ENCODE measurements around the gene ATMIN. TPM values are rescaled to one million over a fixed set of nuclear protein-coding genes. Genes with fewer than 3 reads are reported as not detected.

ATMIN gene
- total RNA-seq, 1 donor from 2014 or later = 19.8 TPM

DNA sequence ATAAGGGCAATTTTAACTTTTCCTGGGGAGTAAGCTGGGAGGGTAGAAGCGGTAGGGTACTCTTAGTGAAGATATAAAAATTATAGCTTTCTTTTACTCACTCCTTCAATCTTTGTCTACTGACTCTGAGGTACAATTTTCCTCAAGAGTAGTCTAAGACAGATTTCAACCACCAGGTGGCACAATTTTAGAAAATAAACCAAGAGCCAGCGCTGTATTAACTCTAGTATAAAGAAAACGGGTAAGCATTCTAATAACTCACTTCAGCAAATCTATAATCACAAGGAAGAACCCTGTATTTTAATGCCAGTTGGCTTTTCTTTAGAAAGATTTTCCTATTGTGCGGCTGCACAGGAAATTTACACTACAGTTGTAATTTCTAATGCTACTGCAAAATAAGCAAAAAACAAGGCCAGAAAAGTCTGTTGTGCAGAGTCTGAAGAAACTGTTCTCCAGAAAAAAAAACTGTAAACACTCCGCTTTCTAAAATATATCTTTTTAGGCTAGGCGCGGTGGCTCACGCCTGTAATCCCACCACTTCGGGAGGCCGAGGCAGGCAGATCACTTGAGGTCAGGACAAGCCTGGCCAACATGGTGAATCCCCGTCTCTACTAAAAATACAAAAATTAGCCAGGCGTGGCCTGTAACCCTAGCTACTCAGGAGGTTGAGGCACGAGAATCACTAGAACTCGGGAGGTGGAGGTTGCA is 30.8 kb upstream of the ATMIN start:
- Histone ChIP-seq H3K36me3 (ENCODE audit: control insufficient read depth in 3 of 3, insufficient read depth in 3 of 3, low read length in 3 of 3) (no peaks in the 10 kb centered on the region), H3K9ac (ENCODE audit: low read depth in 1 of 3, low read length in 3 of 3) (no peak overlapping the region), H3K4me3 (ENCODE audit: low read length in 3 of 3) (peak overlapping the region in 1 of 3 donors; percentile 38), H3K27ac (ENCODE audit: low read depth, low read length) (peak overlapping the region; percentile 48), H3K4me1 (ENCODE audit: control insufficient read depth in 3 of 3, insufficient read depth in 3 of 3, low read length in 3 of 3) (peaks cover 15 to 23% (median 21%) of the 10 kb centered on the region in 3 donors), H3K9me3 (ENCODE audit: control insufficient read depth in 3 of 3, low read length in 3 of 3) (no peaks in the 10 kb centered on the region), H3K27me3 (ENCODE audit: control insufficient read depth in 3 of 3, insufficient read depth in 3 of 3, low read length in 3 of 3) (no peaks in the 10 kb centered on the region)

DNA sequence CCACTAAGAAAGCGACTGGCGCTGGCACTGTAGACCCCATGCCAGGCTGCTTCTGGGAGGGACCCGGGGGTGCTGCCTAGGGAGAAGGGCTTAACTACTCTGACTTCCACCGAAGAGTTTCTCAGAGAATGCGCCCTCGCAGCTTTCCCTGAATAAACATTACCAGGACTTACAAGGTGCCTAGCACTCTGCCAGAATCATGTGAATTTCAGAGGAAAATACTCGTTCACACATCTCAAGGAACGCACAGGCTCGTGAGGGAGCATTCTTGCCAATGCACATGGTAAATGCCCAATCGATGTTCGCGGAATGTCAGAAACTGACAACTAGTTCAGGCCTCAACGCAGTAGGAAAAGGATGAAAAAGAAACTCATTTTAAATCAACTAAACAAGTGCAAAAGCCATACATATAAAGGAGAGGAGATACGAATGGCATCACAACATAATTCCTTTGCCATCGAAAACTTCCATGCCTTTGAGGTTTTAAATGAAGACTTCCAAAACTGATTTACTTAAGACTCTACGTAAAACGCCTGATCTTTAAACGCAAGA is 30.0 kb upstream of the ATMIN start:
- Histone ChIP-seq H3K27me3 (ENCODE audit: control insufficient read depth in 3 of 3, insufficient read depth in 3 of 3, low read length in 3 of 3) (no peaks in the 10 kb centered on the region), H3K9me3 (ENCODE audit: control insufficient read depth in 3 of 3, low read length in 3 of 3) (no peaks in the 10 kb centered on the region), H3K27ac (ENCODE audit: low read depth, low read length) (peak overlapping the region; percentile 98), H3K4me1 (ENCODE audit: control insufficient read depth in 3 of 3, insufficient read depth in 3 of 3, low read length in 3 of 3) (peaks cover 15 to 23% (median 21%) of the 10 kb centered on the region in 3 donors), H3K4me3 (ENCODE audit: low read length in 3 of 3) (peak overlapping the region; percentile 80 to 96 (median 81)), H3K36me3 (ENCODE audit: control insufficient read depth in 3 of 3, insufficient read depth in 3 of 3, low read length in 3 of 3) (no peaks in the 10 kb centered on the region), H3K9ac (ENCODE audit: low read depth in 1 of 3, low read length in 3 of 3) (peak overlapping the region; percentile 86 to 100 (median 98))

DNA sequence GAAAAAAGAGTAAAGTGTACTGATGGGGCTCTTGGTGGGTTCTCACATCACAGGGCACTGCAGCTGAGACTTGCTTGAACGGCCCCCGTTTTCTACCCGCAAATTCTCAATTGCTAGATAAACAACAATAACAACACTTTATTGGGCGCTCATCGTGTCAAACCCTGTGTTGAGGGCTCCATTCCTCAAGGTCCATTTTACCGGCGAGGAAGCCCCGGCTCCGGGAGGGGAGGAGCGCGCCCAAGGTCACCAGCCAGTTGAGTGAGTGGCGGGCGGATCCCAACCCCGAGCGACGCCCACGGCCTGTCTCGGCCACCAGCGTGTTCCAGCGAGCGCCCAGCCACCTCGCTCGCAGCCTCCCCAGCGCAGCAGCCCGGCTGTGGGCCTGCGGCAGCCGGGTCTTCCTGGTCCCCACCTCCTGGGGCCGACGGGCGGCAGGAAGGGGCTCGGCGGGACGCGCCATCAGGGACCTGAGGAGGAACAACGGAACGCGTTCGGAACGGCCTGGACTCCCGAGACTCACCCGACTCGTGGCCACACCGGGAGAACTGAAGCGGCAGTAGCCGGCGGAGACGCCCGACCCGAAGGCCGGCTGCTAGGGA is 29.3 kb upstream of the ATMIN start:
- H3K4me1 ChIP-seq (ENCODE audit: control insufficient read depth in 3 of 3, insufficient read depth in 3 of 3, low read length in 3 of 3) = peaks cover 15 to 23% (median 21%) of the 10 kb centered on the region in 3 donors
- peak overlapping the region; percentile 86 to 100 (median 98) for H3K9ac ChIP-seq (ENCODE audit: low read depth in 1 of 3, low read length in 3 of 3)
- no peaks in the 10 kb centered on the region for H3K36me3 ChIP-seq (ENCODE audit: control insufficient read depth in 3 of 3, insufficient read depth in 3 of 3, low read length in 3 of 3)
- H3K27ac ChIP-seq (ENCODE audit: low read depth, low read length) = peak overlapping the region; percentile 98
- H3K4me3 ChIP-seq (ENCODE audit: low read length in 3 of 3) = peak overlapping the region; percentile 80 to 96 (median 81)
- no peaks in the 10 kb centered on the region for H3K27me3 ChIP-seq (ENCODE audit: control insufficient read depth in 3 of 3, insufficient read depth in 3 of 3, low read length in 3 of 3)
- H3K9me3 ChIP-seq (ENCODE audit: control insufficient read depth in 3 of 3, low read length in 3 of 3) = no peaks in the 10 kb centered on the region

DNA sequence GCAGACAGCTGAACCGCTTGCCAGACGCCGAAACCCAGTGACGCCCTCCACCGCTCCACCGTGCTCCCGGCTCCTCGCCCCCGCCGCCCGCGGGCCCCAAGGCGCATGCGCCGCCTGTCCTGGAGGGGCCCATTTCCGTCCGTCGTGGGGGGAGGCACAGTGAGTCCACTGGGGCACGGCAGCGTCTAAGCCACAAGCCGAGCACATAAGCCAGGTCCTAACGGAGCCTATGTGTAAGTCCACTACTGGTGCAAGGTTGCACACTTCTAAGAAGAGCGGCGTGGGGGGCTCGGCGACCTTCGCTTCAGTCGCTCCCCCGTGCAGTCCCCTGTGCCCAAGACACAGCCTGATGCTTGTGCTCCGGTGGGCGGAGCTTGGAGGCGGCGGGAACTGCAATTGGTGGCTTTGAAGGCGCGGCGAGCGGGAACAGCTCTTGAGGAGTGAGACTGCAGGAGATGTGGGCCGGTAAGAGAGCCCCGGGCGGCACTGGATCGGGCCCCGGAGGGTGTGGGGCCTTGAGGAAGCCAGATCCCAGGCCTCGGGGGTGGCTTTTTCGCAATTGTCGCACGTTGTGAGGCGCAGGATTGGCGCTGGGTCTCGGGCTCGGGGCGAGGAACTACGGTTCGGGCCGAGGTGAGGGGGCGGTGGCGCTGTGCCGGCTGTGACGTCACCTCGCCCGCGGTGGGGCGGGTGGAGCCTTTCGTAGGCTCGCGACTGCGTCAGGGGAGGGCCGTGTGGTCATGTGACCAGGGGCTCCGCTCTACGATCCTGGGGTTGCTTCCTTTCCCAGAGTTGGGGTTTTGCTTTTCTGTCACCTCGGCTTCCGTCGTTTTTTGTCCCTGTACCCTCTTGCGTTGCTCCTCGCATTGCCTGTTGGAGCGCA is 28.6 kb upstream of the ATMIN start, which contains the start of the genes CENPN and CMC2:
TSS of gene CENPN (plus strand) at position 402 of the 883 bp plus-strand sequence. CDS start 4,726 bp downstream, outside the sequence.
TSS of gene CMC2 (minus strand) at position 73 of the 883 bp plus-strand sequence. CDS start 9,491 bp downstream, outside the sequence.
- peak within 1 kb of the TSS; percentile 80 to 96 (median 81) for H3K4me3 ChIP-seq (ENCODE audit: low read length in 3 of 3)
- peaks cover 15 to 23% (median 21%) of the 10 kb centered on the region in 3 donors for H3K4me1 ChIP-seq (ENCODE audit: control insufficient read depth in 3 of 3, insufficient read depth in 3 of 3, low read length in 3 of 3)
- H3K27ac ChIP-seq (ENCODE audit: low read depth, low read length) = peak within 1 kb of the TSS; percentile 98
- H3K9me3 ChIP-seq (ENCODE audit: control insufficient read depth in 3 of 3, low read length in 3 of 3) = no peaks in the 10 kb centered on the region
- no peaks in the 10 kb centered on the region for H3K27me3 ChIP-seq (ENCODE audit: control insufficient read depth in 3 of 3, insufficient read depth in 3 of 3, low read length in 3 of 3)
- H3K9ac ChIP-seq (ENCODE audit: low read depth in 1 of 3, low read length in 3 of 3) = peak within 1 kb of the TSS; percentile 86 to 100 (median 98)
- no peaks in the 10 kb centered on the region for H3K36me3 ChIP-seq (ENCODE audit: control insufficient read depth in 3 of 3, insufficient read depth in 3 of 3, low read length in 3 of 3)

GRCh38 chr16:81008505-81008789 is 27.2 kb upstream of the ATMIN start:
- H3K36me3 ChIP-seq (ENCODE audit: control insufficient read depth in 3 of 3, insufficient read depth in 3 of 3, low read length in 3 of 3) = peaks cover 0 to 4% (median 0%) of the 10 kb centered on the region in 3 donors
- peaks cover 15 to 21% (median 18%) of the 10 kb centered on the region in 3 donors for H3K4me1 ChIP-seq (ENCODE audit: control insufficient read depth in 3 of 3, insufficient read depth in 3 of 3, low read length in 3 of 3)
- no peaks in the 10 kb centered on the region for H3K27me3 ChIP-seq (ENCODE audit: control insufficient read depth in 3 of 3, insufficient read depth in 3 of 3, low read length in 3 of 3)
- no peak overlapping the region for H3K9ac ChIP-seq (ENCODE audit: low read depth in 1 of 3, low read length in 3 of 3)
- H3K27ac ChIP-seq (ENCODE audit: low read depth, low read length) = no peak overlapping the region
- H3K9me3 ChIP-seq (ENCODE audit: control insufficient read depth in 3 of 3, low read length in 3 of 3) = no peaks in the 10 kb centered on the region
- H3K4me3 ChIP-seq (ENCODE audit: low read length in 3 of 3) = no peak overlapping the region

GRCh38 chr16:81012974-81013373 is 22.7 kb upstream of the ATMIN start:
- Histone ChIP-seq H3K27ac (ENCODE audit: low read depth, low read length) (no peak overlapping the region), H3K9ac (ENCODE audit: low read depth in 1 of 3, low read length in 3 of 3) (no peak overlapping the region), H3K4me3 (ENCODE audit: low read length in 3 of 3) (no peak overlapping the region), H3K4me1 (ENCODE audit: control insufficient read depth in 3 of 3, insufficient read depth in 3 of 3, low read length in 3 of 3) (peaks cover 0 to under 1% (median 0%) of the 10 kb centered on the region in 3 donors), H3K9me3 (ENCODE audit: control insufficient read depth in 3 of 3, low read length in 3 of 3) (no peaks in the 10 kb centered on the region), H3K36me3 (ENCODE audit: control insufficient read depth in 3 of 3, insufficient read depth in 3 of 3, low read length in 3 of 3) (peaks cover 0 to 5% (median 2%) of the 10 kb centered on the region in 3 donors), H3K27me3 (ENCODE audit: control insufficient read depth in 3 of 3, insufficient read depth in 3 of 3, low read length in 3 of 3) (no peaks in the 10 kb centered on the region)

- H3K36me3 ChIP-seq (ENCODE audit: control insufficient read depth in 3 of 3, insufficient read depth in 3 of 3, low read length in 3 of 3) = peaks cover 0 to 5% (median 2%) of the 10 kb centered on the region in 3 donors
- H3K27ac ChIP-seq (ENCODE audit: low read depth, low read length) = no peak overlapping the region
- no peaks in the 10 kb centered on the region for H3K4me1 ChIP-seq (ENCODE audit: control insufficient read depth in 3 of 3, insufficient read depth in 3 of 3, low read length in 3 of 3)
- no peak overlapping the region for H3K9ac ChIP-seq (ENCODE audit: low read depth in 1 of 3, low read length in 3 of 3)
- no peak overlapping the region for H3K4me3 ChIP-seq (ENCODE audit: low read length in 3 of 3)
- no peaks in the 10 kb centered on the region for H3K9me3 ChIP-seq (ENCODE audit: control insufficient read depth in 3 of 3, low read length in 3 of 3)
- H3K27me3 ChIP-seq (ENCODE audit: control insufficient read depth in 3 of 3, insufficient read depth in 3 of 3, low read length in 3 of 3) = no peaks in the 10 kb centered on the region
Measured at GRCh38 chr16:81014672-81015071, 21.0 kb upstream of the ATMIN start.

DNA sequence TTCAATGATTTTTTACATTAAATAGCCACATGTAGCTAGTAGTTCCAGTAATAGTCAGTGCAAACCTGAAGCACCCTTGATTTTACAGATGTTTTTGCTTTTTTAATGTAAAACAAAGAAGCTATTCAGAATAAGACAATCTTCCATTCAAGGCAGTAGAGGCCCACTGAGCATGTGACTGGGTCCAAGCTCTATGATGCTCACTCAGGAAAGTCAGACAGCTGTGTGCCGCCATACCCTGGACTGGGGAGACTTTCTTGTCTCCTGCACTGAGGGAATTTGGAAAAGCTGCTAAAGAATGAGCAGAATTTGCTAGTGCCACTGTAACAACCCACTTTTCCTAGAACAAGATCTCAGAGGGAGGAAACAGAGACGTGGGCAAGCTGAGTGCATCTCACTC is 17.1 kb upstream of the ATMIN start:
- Histone ChIP-seq H3K27ac (ENCODE audit: low read depth, low read length) (no peak overlapping the region), H3K36me3 (ENCODE audit: control insufficient read depth in 3 of 3, insufficient read depth in 3 of 3, low read length in 3 of 3) (peaks cover 1 to 7% (median 6%) of the 10 kb centered on the region in 3 donors), H3K4me3 (ENCODE audit: low read length in 3 of 3) (no peak overlapping the region), H3K9ac (ENCODE audit: low read depth in 1 of 3, low read length in 3 of 3) (no peak overlapping the region), H3K9me3 (ENCODE audit: control insufficient read depth in 3 of 3, low read length in 3 of 3) (no peaks in the 10 kb centered on the region), H3K27me3 (ENCODE audit: control insufficient read depth in 3 of 3, insufficient read depth in 3 of 3, low read length in 3 of 3) (no peaks in the 10 kb centered on the region), H3K4me1 (ENCODE audit: control insufficient read depth in 3 of 3, insufficient read depth in 3 of 3, low read length in 3 of 3) (no peaks in the 10 kb centered on the region)

DNA sequence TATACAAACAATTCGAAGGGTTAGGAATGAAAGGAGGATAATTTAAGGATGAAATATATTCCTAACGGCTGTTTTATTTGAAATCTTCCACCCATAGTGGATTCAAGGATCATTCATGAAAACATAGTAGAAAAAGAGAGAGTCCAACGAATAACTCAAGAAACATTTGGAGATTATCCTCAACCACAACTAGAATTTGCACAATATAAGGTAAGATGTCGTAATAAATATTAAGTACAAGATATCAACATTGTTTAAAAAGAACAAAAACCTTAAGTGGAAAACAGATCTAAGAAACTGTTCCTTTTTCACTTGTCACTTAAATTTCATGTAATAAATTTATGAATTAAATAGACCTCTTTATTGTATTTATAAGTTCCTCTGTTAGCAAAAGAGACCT is 9.2 kb upstream of the ATMIN start:
- H3K4me3 ChIP-seq (ENCODE audit: low read length in 3 of 3) = no peak overlapping the region
- H3K27ac ChIP-seq (ENCODE audit: low read depth, low read length) = no peak overlapping the region
- no peaks in the 10 kb centered on the region for H3K27me3 ChIP-seq (ENCODE audit: control insufficient read depth in 3 of 3, insufficient read depth in 3 of 3, low read length in 3 of 3)
- H3K36me3 ChIP-seq (ENCODE audit: control insufficient read depth in 3 of 3, insufficient read depth in 3 of 3, low read length in 3 of 3) = peaks cover 0 to under 1% (median under 1%) of the 10 kb centered on the region in 3 donors
- no peaks in the 10 kb centered on the region for H3K4me1 ChIP-seq (ENCODE audit: control insufficient read depth in 3 of 3, insufficient read depth in 3 of 3, low read length in 3 of 3)
- no peaks in the 10 kb centered on the region for H3K9me3 ChIP-seq (ENCODE audit: control insufficient read depth in 3 of 3, low read length in 3 of 3)
- no peak overlapping the region for H3K9ac ChIP-seq (ENCODE audit: low read depth in 1 of 3, low read length in 3 of 3)
